Measurements from ENCODE around the gene NPY4R2.
"Not testable (repeated sequence)": the region's sequence is repeated elsewhere in the genome, so short reads cannot be mapped to it uniquely, and the experiment has no call there.

The NPY4R2 gene, protein sequence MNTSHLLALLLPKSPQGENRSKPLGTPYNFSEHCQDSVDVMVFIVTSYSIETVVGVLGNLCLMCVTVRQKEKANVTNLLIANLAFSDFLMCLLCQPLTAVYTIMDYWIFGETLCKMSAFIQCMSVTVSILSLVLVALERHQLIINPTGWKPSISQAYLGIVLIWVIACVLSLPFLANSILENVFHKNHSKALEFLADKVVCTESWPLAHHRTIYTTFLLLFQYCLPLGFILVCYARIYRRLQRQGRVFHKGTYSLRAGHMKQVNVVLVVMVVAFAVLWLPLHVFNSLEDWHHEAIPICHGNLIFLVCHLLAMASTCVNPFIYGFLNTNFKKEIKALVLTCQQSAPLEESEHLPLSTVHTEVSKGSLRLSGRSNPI

DNA sequence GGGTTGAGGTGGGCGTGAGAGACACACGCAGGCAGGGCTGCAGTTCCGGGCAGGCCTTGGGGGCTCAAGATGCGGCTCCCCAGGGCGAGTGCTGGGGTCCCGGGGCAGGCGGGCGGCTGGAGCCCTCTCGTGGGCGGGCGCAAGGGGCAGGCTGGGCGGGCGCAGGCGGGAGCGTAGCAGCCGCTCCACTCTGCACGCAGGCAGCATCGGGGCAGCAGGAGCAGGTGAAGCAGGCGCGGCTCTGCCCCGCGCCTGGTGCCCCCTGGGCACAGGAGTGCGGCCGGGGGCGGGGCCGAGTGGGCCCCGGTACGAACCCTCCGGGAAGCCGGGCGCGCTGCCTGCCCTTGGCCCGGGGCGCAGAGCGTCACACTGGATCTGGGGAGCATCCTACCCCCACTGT, at the start of gene NPY4R2:
Gene NPY4R2 (plus strand): TSS at position 188 of the 400 bp plus-strand sequence. CDS start 3,326 bp downstream, outside the sequence.
- not testable (repeated sequence) for H3K9me3 ChIP-seq; H3K27me3 ChIP-seq; H3K4me1 ChIP-seq (ENCODE audit: control insufficient read depth in 1 of 2, insufficient read depth in 1 of 2, low read depth in 1 of 2, low read length in 1 of 2); H3K27ac ChIP-seq; H3K36me3 ChIP-seq; H3K4me3 ChIP-seq (ENCODE audit: low read depth in 1 of 2, low read length in 1 of 2)

DNA sequence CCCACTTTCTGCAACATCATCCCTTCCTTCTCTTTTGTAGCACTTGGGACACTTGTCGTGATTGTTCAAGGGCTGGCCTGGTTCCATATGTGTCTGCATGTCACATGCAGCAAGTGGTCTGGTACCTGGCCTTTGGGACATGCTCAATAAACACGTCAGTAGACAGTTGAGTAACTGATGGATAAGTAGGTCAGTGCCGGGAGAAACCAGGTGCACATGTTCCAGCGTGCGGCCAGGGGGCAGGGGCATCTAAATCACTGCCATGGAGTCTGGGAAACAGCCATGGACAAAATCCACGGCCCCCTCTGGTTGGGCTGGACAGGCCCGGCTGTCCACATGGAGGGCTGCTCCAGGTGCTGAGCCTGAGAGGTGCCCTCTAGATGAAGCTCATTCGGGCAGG, 47.6 kb upstream of the NPY4R2 start:
- not testable (repeated sequence) for H3K36me3 ChIP-seq; H3K27ac ChIP-seq; H3K4me3 ChIP-seq (ENCODE audit: low read depth in 1 of 2, low read length in 1 of 2); H3K9me3 ChIP-seq; H3K27me3 ChIP-seq; H3K4me1 ChIP-seq (ENCODE audit: control insufficient read depth in 1 of 2, insufficient read depth in 1 of 2, low read depth in 1 of 2, low read length in 1 of 2)

DNA sequence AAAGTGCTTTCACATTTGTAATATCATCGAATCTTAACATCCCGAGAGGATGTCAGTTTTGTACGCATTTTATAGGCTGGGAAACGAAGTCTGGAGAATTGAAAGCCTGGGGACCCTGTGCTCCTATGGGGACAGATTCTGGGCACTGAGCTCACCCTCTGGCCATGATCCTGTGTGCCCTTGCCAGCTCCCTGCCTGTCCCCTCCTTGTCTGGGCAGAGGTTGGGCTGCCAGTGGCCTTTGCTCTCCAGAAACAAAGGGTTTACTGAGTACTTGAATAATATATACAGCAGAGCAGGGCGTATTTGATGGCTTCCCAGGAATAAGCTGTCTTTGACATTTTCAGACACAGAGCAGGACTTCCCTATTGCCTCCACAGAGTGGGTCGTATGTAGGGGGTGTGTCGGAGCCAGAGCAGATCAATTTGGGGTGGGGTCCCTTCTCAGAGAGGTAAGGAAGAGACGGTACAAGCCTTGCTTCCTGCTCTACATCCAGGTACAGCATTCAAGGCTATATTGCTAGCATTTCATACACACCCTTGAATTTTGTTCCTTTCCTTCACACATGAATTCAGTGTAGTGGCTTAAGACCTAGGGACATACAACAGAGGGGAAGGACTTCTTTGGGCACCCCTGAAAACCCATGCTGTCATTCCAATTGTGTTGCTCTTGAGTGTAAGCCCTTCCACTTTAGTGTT, 46.8 kb upstream of the NPY4R2 start:
- not testable (repeated sequence) for H3K27me3 ChIP-seq; H3K4me1 ChIP-seq (ENCODE audit: control insufficient read depth in 1 of 2, insufficient read depth in 1 of 2, low read depth in 1 of 2, low read length in 1 of 2); H3K4me3 ChIP-seq (ENCODE audit: low read depth in 1 of 2, low read length in 1 of 2); H3K36me3 ChIP-seq; H3K9me3 ChIP-seq; H3K27ac ChIP-seq

DNA sequence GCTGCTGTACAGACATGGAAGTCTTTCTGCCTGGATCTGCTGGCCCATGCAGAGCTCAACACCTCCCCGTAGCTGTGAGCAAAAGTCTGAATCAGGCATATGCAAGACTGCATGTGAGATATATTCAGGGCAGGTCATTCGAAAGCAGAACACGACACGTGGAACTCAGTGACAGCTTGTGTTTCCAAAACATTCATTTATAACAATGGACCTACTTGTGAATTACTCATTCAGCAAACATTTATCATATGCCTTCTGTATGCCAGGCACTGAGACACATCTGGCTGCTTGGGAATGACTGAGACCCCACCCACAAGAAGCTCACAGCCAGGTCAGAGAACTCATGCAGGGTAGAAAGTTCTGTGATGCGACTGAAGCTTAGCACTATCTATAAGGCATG, 46.2 kb upstream of the NPY4R2 start:
- not testable (repeated sequence) for H3K27ac ChIP-seq; H3K36me3 ChIP-seq; H3K4me3 ChIP-seq (ENCODE audit: low read depth in 1 of 2, low read length in 1 of 2); H3K27me3 ChIP-seq; H3K9me3 ChIP-seq; H3K4me1 ChIP-seq (ENCODE audit: control insufficient read depth in 1 of 2, insufficient read depth in 1 of 2, low read depth in 1 of 2, low read length in 1 of 2)

DNA sequence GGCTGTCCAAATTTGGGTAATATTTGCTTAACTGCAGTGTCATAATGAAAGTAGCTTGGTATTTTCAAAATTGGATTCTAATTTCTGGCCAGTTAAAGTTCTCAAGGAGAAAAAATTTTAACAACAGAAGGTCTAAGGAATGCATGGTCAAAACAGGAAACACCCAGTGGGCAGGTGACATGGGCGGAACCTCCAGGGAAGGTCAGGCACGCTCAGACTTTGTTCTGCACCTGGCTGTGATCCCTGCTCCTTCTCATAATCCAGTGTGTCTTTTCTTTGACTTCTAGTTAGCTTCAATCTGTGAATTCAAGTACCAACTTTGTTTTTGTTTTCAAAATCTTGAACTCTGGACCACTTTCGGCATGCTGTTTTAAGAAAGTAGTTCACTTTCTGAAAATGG, 34.2 kb upstream of the NPY4R2 start:
- not testable (repeated sequence) for H3K4me3 ChIP-seq (ENCODE audit: low read depth in 1 of 2, low read length in 1 of 2); H3K27me3 ChIP-seq; H3K36me3 ChIP-seq; H3K27ac ChIP-seq; H3K4me1 ChIP-seq (ENCODE audit: control insufficient read depth in 1 of 2, insufficient read depth in 1 of 2, low read depth in 1 of 2, low read length in 1 of 2); H3K9me3 ChIP-seq

DNA sequence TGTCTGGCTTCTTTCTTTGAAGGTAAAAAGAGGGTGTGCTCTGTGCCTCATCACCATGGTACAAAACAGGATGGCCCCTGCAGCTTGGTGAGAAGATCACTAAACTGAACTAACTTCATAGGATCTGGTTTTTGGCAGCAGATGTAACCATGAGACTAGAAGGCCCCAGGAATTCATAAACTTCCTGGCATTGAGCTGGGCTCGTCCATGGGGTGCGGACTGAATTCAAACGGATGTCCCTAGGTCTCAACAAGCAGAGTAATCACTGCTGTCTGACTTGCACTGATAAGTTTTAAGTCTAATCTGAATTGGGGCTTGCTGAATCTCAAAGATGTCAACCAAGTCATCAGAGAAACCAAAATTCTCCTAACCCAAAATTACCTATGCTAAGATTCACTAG, 33.5 kb upstream of the NPY4R2 start:
- H3K9me3 ChIP-seq; H3K27me3 ChIP-seq; H3K36me3 ChIP-seq; H3K4me3 ChIP-seq (ENCODE audit: low read depth in 1 of 2, low read length in 1 of 2); H3K4me1 ChIP-seq (ENCODE audit: control insufficient read depth in 1 of 2, insufficient read depth in 1 of 2, low read depth in 1 of 2, low read length in 1 of 2); H3K27ac ChIP-seq: not testable (repeated sequence)

DNA sequence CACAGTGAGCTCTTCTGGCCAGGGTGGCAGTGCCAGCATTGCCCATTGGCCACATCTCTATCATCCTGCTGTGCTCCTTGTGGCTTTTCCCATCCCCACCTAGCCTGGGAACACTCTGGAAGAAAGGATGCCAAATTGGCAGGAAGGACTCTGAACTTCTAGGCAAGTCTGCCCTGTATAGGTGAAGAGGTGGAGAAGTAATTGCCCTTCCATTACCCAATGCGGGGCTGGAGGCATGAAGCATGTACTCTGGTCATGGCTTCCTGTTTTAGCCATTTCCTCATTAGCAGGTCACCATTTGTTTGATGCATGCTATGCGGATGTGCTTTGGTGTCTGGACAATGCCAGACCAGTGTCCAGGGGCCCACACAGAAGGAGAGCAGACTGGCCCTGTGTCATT, 32.1 kb upstream of the NPY4R2 start:
- not testable (repeated sequence) for H3K27me3 ChIP-seq; H3K36me3 ChIP-seq; H3K4me3 ChIP-seq (ENCODE audit: low read depth in 1 of 2, low read length in 1 of 2); H3K4me1 ChIP-seq (ENCODE audit: control insufficient read depth in 1 of 2, insufficient read depth in 1 of 2, low read depth in 1 of 2, low read length in 1 of 2); H3K9me3 ChIP-seq; H3K27ac ChIP-seq

DNA sequence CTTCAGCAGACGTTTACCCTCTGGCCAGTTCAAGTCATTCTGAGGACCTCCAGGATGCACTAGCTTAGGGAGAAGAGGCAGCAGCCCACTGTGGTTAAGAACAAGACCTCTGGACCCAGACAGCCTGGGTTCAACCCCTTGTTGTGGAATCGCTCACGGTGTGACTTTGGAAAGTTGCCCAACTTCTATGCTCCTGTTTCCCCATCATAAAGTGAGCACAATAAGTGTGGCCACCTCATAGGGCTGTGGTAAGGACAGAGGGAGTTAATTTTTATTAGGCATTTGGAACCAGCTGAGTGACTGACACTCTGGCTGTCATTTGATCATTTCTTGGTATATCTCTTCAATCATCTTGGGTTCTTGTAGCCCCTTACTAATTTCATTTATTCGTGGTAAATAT, 31.6 kb upstream of the NPY4R2 start:
- H3K36me3 ChIP-seq; H3K9me3 ChIP-seq; H3K27ac ChIP-seq; H3K27me3 ChIP-seq; H3K4me1 ChIP-seq (ENCODE audit: control insufficient read depth in 1 of 2, insufficient read depth in 1 of 2, low read depth in 1 of 2, low read length in 1 of 2); H3K4me3 ChIP-seq (ENCODE audit: low read depth in 1 of 2, low read length in 1 of 2): not testable (repeated sequence)

DNA sequence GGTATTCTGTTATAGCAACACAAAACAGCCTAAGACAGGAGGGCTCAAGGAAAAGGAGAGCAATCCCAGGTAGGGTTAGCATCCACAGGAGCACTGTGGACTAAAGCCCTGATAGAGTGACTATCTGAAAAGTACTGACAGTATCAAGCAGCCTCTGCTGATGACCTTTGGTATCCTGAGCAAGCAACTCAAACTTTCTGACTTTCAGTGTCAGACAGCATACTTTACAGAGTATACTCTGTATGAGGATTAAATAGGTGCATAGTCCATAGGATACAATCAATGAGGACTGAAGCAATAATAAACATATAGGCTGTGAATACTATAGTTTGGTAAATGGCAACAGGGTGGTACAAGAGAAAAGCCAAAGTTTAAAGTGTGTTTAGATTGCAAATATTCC, 27.7 kb upstream of the NPY4R2 start:
- H3K27ac ChIP-seq; H3K4me1 ChIP-seq (ENCODE audit: control insufficient read depth in 1 of 2, insufficient read depth in 1 of 2, low read depth in 1 of 2, low read length in 1 of 2); H3K27me3 ChIP-seq; H3K4me3 ChIP-seq (ENCODE audit: low read depth in 1 of 2, low read length in 1 of 2); H3K9me3 ChIP-seq; H3K36me3 ChIP-seq: not testable (repeated sequence)

DNA sequence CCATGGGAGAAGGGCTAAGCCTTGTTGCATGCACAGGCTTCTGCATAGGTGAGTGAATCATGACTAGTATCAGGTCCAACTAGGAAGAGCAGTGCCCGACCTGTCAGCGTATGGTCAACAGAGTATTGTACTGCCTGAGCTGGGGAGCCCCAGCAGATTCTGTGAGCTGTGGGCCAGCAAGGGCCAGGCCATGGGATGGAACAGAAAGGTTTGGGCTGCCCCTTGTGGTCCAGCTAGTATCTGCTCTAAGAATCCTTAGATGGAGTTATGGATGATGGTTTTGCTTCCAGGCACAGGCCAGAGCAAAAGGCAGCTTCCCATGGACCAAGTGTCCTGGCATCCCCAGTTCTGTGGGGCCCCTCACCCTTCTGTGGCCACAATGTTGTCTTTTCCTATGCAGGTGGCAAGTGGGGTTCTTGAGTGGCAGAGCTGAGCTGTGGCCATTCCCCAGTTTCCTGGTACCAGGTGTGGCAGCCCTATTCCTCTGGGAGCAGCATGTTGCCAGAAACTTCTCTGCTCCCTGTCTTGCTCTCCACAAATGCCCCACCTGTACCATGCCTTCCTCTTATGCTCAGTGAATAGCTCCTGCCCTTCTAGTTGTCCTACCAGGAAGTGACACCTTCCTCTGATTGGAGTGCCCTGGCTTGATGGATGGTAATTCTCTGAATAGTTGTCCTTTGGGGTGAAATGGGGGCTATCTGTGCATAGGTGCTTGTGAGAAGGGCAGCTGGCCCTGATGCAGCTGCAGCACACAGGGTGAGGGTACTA, 25.8 kb upstream of the NPY4R2 start:
- H3K36me3 ChIP-seq; H3K27me3 ChIP-seq; H3K4me3 ChIP-seq (ENCODE audit: low read depth in 1 of 2, low read length in 1 of 2); H3K9me3 ChIP-seq; H3K4me1 ChIP-seq (ENCODE audit: control insufficient read depth in 1 of 2, insufficient read depth in 1 of 2, low read depth in 1 of 2, low read length in 1 of 2); H3K27ac ChIP-seq: not testable (repeated sequence)

DNA sequence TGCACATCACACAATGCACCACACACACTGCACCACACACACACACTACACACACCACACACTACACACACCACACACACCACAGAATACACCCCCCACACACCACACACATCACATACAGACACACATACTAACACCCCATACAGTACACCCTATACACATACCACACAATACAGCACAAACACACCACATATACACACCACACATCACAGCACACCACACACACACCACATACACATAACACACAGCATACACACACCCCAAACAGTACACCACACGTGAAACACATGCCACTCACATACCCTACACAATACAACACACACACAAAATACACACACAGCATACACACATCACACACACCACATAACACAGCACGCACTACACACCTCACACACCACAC, 23.9 kb upstream of the NPY4R2 start:
- not testable (repeated sequence) for H3K36me3 ChIP-seq; H3K27ac ChIP-seq; H3K4me1 ChIP-seq (ENCODE audit: control insufficient read depth in 1 of 2, insufficient read depth in 1 of 2, low read depth in 1 of 2, low read length in 1 of 2); H3K9me3 ChIP-seq; H3K27me3 ChIP-seq; H3K4me3 ChIP-seq (ENCODE audit: low read depth in 1 of 2, low read length in 1 of 2)

DNA sequence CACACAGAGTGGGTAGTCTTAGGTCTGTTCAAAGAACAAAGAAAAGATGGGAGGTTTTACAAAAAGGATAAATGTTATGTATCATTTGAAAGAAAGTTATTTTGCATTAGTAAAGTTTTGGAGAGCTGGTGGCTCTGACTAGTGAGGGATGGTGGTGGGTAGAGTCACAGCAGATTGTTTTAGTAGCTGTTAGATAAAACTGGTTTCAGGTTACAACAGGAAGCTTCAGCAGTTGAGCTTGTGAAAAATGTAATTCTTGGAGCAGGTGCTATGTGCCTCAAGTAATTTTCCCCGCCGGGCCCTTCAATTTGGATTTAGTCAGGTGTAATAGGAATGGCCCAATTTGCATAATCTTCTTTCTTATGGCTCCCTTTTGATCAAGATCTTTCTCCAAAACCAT, 20.6 kb upstream of the NPY4R2 start:
- not testable (repeated sequence) for H3K36me3 ChIP-seq; H3K9me3 ChIP-seq; H3K4me1 ChIP-seq (ENCODE audit: control insufficient read depth in 1 of 2, insufficient read depth in 1 of 2, low read depth in 1 of 2, low read length in 1 of 2); H3K27me3 ChIP-seq; H3K4me3 ChIP-seq (ENCODE audit: low read depth in 1 of 2, low read length in 1 of 2); H3K27ac ChIP-seq

DNA sequence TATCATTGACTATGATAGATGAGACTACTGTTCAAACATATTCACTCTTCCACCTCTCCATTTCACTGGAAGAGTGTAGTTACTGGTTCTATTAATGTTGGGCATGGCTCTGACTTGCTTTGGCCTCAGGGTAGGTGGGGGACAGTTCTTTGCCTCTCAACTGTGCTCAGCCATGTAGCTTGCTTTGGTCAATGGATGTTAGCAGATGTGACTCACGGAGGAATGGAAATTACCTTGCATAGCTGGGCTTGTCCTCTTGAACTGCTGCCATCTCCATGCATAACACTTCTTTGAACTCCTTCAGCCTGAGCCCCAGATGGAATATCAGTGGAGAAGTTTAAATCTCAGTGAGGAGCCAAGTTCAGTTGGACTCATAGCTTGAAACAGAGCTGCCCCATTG, 9.1 kb upstream of the NPY4R2 start:
- not testable (repeated sequence) for H3K27me3 ChIP-seq; H3K27ac ChIP-seq; H3K4me1 ChIP-seq (ENCODE audit: control insufficient read depth in 1 of 2, insufficient read depth in 1 of 2, low read depth in 1 of 2, low read length in 1 of 2); H3K36me3 ChIP-seq; H3K9me3 ChIP-seq; H3K4me3 ChIP-seq (ENCODE audit: low read depth in 1 of 2, low read length in 1 of 2)

DNA sequence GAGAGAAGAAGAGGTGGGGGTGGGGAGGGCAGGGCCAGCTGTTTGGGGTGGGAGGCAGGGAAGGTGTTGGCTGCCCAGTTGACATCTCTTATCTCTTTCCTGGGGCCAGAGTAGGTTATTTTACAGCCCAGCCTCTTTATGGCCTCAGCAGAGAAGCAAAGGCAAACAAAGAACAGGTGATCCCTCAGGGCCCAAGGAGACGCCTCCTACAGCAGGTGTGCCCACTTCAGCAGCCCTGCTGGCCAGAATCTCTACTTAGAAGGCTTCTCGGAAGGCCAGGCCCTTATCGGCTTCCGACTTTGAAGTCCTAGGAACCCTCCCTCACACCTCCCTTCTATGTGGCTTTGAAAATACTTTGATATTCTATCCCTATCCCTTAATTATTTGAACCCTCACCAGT, 8.0 kb upstream of the NPY4R2 start:
- not testable (repeated sequence) for H3K36me3 ChIP-seq; H3K27me3 ChIP-seq; H3K4me1 ChIP-seq (ENCODE audit: control insufficient read depth in 1 of 2, insufficient read depth in 1 of 2, low read depth in 1 of 2, low read length in 1 of 2); H3K4me3 ChIP-seq (ENCODE audit: low read depth in 1 of 2, low read length in 1 of 2); H3K27ac ChIP-seq; H3K9me3 ChIP-seq
